ENCODE results near the gene FGFR3.
A peak's percentile ranks its signal among the peaks of the same experiment; 100 is the strongest.

The FGFR3 gene

DNA sequence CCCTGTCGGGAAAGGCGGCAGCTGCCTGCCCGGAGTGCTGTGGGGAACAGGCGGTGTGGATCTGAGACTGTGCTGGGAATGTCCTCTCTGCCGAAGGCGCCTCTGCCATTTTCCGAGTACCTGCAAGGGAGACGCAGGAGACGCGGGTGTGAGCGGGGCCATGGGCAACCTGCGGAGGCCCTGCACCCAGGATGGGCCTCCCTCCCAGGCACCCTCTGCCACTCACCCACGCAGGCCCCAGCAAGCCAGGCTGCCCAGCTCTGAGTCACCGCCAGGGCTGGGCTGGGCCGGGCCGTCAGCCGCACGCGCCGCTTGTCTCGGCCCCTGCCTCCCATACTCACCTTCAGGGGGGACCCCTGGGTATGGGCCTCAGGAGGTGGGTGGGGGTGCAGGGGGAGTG, 3.5 kb upstream of the FGFR3 start:
- DNase-seq = no peak

DNA sequence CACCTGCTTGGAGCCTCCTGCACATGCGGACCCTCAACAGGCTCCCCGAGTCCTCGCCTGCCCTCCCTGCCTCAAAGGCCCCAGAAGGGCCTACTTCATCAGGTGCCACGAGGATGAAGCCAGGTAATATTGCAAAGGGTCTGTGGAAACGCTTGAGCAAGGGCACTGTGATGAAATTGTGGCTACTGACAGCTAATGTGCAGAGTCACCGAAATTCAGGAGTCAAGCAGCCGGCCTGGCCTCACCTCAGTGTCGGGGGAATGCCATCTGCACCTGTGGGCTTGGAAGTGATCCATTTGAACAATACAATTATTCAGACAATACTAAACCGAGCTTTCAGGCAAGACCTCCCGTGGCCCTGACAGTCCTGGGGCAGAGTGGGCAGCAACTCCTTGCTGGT, 3.1 kb upstream of the FGFR3 start:
- DNase-seq = no peak

DNA sequence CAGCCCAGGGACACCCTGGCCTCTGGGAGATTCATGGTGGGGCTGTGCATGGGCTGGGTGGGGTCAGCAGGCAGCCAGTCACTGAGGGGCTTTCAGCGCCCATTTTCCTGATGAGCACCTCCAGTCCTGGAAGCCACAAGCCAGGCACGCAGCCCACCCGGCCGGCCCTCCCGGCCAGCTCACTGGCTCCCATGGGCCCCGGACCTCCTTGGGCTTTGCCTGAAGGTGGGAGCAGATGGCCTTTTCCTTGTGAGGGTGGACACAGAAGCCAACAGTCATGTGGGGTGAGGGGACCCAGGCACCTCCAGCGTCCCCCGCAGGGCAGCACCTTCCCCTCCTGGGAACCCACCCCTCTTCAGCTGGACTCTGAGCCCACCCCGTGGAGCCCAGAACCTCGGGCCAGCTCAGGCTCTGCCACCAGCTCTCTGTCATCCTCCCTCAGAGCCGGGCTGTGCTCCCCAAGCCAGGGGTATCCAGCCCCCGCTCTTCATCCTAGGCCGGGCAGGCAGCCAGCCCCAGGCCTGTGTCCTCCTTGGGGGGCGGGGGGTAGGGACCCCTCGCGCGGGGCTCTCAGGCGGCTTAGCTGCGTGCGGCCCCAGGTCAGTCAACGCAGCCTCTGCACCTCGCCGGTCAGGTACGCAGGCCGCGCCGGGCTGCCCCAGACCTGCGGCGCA, 798 bp upstream of the FGFR3 start:
- no peak for DNase-seq

DNA sequence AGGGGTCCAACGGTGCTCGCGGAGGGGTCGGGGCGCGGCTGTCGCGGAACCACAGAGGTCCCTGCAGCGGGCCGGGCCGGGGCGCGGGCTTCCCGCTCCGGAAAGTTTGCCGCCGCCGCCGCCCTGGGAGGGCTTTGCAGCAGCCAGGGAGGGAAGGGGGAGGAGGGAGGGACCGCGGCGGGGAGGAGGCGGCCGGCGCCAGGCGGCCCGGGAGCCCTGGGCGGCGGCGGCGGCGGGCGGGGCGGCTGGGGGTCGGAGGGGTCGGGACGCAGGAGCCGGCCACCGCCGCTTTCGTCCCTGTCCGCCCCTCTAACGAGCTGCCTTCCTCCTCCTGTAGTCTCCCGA, 375 bp downstream of the FGFR3 start:
- no peak for DNase-seq

DNA sequence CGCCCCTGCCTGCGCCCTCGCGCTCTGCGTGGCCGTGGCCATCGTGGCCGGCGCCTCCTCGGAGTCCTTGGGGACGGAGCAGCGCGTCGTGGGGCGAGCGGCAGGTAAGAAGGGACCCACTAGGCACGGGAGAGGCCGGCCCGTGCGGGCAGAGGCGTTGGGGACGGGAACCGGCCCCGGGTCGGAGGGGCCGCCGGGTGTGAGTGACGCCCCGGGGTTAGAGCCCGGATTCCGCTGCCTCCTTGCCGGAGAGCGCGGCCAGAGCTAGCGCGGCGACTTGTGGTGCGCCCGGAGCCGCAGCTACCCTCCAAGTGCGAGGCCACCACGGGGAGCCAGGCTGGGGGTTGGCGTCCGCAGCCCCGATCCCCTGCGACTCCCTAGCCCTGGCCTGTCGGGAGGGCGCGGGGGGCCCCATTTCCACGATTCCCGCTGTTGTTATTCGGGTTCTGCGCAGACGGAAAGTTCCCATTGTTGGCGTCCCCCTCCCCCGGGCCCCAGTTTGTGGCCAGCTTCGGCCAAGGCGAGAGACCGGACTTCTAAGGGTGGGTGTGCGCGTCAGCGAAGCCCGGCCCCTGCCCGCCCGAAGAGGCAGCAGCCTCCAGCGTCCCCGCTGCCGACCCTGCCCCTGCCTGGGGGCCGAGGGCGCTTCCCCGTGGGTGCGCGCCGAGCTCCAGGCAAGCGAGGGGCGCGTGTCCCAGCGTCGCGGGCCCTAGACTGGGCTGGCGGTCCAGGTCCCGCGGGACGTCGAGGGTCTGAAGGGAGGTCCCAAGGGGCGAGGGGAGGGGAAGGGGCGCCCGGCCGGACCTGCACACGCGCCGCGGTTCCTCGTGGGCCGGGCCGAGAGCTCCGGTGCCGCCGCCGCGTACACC, 1.1 kb downstream of the FGFR3 start:
- no peak for DNase-seq

DNA sequence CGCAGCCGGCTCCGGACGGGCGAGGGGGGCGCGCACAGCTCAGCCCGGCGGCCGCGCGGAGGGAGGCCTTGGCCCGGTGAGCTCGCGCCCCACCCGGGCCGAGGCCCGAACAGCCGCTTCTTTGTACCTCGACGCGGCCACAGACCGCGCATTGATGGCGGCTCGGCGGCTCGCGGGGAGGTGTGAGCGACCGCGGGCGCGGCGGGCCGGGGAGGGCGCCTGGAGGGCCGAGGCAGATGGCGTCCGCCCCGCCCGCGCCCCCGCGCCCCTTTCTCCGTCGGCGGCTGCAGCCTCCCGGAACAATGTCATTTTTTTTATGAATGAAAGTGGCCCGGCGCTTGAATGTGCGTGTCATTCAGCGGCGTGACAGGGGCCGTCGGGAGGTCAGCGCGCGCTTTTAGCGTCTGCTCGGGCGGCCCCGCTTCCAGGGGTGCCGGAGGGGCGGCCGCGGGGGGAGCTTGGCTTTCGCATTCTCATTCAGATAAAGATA, 1.8 kb downstream of the FGFR3 start:
- DNase-seq = no peak

DNA sequence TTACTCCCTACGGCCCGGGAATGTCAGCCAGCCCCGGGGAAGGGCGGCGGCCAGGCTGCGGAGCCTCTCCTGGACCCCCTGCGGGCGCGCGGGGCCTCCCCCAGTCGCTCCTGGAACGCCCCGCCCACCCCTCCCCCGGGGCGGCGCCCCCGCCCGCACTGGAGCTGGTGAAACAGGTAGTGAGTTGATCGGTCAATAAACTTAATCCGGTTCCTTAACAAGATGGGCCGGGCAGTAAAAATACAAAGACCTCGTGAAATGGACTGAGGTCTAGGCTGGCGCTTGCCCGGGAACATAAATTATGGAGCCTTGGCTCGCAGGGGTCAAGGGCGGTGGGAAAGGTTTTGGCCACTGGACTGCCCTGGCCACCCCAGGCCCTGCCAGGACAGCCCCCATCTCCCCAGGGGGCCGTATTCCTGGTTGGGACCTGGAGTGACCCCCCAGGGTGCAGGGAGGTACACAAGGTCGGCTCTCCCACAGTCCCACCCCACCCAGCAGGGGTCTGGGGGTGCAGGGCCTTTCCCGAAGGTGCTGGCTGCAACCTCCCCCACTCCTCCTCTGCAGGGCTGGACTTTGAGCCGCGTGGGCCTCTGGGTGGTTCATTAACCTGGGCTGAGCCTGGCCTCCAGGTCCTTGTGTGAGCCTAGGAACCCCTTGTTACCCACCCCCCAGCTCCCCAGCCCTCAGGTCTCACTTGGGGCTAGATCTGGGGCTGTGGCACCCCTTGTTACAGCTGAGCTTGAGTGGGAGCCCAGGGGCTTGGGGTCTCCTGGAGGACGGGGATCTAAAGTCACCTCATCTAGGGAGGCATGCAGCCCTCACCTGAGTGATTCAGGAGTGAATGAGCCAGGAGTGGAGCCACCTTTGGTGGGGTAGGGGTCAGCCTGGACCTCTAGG, 2.5 kb downstream of the FGFR3 start:
- DNase-seq = no peak

DNA sequence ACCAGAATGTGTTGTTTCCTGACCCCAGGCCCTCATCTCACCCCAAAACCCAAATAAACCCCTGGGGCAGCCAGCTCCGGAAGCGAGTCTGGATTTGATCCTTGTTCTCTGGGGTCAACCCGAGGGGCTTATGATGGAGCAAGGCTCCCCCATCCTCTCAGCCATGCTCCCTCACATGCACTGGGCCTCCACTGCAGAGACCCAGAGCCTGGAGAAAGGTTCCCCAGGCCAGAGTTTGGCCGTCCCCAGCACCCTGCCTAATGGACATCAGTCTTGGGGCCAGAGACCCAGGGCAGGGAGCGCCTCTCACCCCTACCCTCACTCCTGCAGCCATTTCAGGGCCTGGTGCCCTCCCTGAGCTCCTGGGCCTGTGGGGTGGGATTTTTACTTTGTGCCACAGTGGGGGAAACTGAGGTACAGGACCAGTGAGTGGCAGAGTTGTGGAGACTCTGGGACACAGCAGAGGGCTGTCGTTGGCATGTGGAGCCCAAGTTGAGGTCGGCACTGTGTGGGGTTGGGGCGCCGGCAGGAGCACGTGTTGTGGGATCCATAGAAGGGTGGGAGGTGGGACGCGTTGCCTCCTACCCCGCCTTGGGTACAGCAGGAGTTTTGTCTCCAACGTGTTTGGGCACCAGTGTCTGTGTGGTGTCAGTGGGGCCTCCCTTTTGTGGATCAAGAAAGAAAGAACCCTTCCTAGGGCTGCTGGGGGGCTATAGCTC, 3.6 kb downstream of the FGFR3 start:
- DNase-seq = no peak

DNA sequence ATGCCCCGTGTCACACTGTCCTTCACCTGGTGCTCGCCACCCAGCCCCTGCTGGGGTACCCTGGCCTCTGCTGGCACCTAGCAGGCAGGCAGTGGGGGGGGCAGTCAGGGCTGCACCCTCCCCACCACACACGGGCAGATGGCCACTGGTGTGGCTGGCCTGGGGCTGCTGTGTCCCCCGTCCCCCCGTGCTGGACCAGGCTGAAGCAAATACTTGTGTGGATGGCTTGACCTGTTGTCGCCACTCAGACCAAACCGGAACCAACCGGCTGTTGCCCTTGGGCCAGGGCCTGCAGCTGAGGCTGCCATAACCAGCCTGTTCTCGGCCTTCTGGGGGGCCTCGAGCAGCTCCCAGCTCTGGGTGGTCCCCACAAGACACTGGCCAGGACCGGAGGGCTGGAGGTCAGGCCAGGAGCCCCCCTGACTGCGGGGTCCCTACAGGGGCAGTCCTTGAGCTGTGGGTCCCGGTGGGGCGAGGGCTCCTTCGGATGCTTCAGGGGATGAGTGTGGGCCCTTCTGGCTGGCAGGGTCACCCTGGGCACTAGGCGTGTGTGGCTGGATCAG, 4.3 kb downstream of the FGFR3 start:
- no peak for DNase-seq

DNA sequence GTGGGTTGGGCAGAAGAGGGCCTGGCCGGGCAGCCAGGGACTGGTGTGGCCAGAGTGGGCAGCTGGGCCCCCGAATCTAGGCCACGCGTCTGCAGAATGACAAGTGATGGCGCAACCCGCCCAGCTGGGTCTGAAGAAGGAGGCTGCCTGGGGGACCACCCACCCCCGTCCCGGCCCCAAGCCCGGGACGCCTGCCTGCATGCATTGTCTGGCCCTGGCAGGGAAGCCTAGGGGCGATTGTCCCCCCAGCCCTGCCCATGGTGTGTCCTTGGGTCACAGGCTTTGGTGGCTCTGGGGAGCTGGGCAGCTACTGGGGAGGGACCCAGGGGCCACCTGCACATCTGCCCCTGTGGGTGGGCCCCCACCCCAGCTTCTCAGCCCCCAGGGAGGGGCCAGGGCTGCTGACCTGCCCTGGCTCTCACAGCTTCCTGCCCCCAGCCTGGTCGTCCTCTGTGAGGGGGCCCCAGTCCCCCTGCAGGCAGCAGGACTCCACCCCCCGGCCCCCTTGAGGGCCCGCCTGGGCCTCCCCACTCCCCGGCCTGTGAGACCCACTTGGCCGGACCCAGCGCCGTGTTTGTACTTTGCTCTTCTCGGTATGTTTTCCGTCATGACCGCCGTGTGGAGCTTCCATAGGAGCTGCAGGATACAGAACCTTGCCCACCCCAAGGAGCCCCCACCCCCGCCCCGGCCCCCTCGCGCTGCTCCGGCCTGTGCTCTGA, 4.9 kb downstream of the FGFR3 start:
- no peak for DNase-seq

DNA sequence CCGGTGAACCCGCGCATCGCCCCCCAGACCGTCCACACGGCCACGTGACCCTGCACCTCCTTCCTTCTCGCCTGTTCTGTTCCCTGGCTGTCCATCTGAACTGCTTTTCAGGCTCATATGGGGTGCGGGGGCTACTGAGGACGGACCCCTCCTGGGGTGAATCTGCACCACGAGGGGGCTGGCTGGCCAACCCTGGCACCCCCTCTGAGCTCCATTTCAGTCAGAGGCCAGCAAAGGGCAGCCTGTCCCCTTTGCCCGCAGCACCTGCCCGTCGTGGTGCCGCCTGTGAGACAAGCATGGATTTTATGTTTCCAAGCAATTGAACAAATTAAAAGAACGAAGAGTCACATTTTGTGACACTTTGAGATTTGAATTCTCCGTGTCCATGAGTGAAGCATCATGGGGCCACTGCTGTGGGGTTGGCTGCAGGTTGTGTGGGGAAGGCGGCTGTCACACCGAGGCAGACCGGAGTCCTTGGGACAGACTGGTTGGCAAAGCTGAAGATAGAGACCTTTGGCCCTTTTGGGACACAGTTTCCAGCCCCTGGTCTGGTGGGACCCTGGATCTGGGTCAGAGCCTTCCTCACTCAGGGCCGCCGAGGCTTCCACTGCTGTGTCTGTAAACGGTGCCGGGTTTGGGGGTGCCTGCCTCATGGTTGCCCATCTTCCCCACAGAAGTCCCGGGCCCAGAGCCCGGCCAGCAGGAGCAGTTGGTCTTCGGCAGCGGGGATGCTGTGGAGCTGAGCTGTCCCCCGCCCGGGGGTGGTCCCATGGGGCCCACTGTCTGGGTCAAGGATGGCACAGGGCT, 5.7 kb downstream of the FGFR3 start:
- DNase-seq = no peak

DNA sequence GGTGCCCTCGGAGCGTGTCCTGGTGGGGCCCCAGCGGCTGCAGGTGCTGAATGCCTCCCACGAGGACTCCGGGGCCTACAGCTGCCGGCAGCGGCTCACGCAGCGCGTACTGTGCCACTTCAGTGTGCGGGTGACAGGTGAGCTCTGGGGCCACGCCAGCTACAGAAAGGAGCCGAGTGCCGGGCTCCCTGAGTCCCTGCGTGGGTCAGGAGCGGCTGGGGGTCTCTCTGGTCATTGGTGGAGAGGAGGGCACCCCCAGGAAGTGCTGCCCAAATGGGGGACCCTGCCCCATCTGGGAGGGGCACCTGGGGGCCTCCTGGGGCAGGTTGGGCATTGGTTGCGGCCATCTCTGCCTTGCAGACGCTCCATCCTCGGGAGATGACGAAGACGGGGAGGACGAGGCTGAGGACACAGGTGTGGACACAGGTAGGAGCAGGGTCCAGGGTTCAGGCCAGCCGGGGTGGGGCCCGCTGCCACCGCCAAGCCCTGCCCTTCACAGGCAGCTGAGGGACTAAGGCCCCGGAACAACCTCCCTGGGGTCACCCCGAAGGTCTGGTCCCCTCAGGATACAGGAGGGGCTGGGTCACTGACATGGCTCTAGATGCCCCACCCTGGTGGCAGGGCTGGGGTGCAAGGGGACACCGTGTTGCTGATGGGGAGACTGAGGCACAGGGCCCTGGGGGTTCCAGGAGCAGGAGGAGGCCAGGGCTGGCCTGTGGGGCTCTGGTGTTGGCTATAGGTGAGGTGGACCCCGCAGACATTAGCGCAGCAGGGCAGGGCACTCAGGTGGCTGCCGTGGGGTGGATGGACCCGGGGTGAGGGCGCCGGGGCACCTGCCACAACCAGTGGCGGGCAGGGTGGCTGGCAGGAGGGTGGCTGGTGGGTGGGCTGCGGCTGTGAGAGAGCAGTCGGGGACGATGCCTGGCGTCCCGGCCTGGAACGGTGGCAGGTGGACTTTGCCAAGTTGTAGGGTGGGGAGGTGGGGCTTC, 6.6 kb downstream of the FGFR3 start:
- DNase-seq = no peak

DNA sequence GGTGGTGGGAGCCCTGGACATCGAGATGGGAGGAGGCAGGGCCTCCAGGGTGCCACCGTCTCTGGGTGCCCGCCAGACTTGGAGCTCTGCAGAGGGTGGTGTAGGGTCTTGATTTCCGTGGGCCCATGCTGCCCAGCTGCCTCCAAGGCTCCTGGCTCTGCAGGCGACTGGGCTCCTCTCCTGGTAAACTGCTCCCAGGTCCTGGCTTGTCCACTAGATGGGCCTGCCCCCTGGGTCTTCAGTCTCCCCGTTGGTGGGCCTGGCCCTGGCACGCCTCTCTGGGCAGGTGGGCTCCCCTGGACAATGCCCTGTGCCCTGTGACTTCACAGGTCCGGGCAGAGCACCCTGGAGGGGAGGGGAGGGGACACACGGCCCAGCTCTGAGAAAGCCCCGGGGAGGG, 7.7 kb downstream of the FGFR3 start:
- DNase-seq = no peak

DNA sequence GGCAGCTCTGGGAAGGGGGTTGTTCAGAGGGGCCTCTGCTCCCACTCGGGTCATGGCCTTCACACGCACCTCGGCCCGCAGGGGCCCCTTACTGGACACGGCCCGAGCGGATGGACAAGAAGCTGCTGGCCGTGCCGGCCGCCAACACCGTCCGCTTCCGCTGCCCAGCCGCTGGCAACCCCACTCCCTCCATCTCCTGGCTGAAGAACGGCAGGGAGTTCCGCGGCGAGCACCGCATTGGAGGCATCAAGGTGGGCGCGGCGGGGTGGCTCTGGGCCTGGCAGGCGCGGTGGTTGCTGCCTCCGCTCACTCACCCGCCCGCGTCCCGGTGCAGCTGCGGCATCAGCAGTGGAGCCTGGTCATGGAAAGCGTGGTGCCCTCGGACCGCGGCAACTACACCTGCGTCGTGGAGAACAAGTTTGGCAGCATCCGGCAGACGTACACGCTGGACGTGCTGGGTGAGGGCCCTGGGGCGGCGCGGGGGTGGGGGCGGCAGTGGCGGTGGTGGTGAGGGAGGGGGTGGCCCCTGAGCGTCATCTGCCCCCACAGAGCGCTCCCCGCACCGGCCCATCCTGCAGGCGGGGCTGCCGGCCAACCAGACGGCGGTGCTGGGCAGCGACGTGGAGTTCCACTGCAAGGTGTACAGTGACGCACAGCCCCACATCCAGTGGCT, 8.3 kb downstream of the FGFR3 start:
- DNase-seq = no peak

DNA sequence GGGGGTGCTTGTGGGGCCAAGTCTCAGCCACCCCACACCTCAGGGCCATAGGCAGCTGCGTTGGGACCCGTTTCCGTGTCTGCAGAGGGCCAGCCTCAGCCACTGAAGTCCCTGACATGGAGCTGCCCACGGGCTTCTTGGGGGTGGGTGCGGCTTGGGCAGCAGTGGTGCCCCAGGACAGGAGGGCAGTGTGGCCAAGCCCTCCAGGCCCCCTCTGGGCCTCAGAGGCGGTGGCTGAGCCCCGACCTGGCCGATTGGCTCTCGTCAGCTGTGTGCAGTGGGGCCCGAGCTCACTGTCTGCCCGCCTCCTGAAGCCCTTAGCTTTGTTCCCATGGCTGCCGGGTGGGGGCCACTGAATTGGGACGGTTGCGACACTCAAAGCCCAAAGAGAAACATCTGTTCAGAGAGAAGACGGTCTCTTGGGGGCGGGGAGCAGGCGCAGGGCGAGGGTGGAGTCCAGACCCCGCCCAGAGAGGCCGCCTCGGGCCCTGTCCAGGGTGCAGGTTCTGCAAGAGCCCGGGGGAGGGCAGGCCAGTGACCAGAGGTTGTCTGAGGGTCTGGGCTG, 9.1 kb downstream of the FGFR3 start:
- peak; percentile 39 for DNase-seq

DNA sequence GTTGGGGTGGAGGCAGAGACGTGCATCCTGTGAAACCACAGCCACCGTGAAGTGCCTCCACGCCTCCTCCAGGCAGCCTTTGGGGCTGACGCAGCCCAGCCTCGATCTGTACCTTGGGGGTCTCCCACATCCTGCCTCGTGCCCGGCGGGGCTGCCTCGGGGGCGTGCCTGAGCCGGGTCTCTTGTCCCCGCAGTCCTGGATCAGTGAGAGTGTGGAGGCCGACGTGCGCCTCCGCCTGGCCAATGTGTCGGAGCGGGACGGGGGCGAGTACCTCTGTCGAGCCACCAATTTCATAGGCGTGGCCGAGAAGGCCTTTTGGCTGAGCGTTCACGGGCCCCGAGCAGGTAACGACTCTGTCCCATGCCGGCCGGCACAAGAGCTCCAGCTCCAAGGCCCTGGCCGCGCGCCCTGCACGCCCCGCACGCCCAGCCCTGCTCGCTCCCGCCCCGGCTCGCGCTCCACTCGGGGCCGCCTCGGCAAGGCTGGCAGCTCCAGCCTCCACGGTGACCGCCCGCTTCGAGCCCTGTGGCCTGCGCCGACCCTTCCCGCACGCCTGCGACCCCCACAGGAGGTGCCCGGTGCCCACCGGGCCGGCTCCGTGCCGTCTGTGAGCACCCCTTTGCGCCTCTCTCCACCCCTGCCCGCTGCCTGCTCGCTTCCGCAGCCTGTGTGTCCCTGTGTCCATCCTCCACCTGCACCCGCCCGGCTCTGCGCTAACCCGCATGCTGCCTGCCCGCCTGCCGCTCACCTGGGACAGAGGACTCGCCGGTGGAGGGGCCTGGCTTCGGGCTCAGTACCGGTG, 9.8 kb downstream of the FGFR3 start:
- DNase-seq = no peak

DNA sequence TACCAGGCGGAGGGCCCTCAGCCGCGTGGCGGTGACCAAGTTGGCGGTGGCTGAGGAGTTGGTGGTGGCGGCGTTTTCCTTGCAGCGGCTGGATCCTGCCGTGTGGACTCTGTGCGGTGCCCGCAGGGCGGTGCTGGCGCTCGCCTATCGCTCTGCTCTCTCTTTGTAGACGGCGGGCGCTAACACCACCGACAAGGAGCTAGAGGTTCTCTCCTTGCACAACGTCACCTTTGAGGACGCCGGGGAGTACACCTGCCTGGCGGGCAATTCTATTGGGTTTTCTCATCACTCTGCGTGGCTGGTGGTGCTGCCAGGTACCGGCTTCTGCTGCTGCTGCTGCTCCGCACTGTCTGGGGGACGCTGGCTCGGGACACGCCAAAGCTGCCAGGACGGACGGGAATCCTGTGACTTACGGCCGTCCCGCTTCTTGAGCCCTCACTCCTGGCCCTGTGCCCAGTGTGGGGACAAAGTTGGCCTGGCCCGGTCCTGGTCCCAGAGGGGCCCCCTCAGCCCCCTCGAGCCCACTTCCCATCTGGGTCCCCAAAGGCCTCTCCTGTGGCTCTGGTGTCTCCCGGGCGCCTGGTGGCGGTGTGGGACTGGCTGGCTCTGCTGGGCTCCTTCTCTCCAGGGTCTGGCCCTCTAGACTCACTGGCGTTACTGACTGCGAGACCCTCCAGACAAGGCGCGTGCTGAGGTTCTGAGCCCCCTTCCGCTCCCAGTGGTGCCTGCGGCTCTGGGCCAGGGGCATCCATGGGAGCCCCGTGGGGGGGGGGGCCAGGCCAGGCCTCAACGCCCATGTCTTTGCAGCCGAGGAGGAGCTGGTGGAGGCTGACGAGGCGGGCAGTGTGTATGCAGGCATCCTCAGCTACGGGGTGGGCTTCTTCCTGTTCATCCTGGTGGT, 10.7 kb downstream of the FGFR3 start:
- DNase-seq = no peak

Measured in NCI-H524 treated with DMSO at 0.1 percent for 48 hours (cell line).